Raji (cell line): ENCODE data around the gene LCN15.

Experiments used
- POLR2A ChIP-seq: IDR thresholded peaks from 2 replicates; pipeline ENCODE4 v1.6.1; 2011; ENCODE audit warnings: low read depth, low read length, control low read depth; ENCODE audit not compliant: insufficient read depth

The LCN15 gene

DNA sequence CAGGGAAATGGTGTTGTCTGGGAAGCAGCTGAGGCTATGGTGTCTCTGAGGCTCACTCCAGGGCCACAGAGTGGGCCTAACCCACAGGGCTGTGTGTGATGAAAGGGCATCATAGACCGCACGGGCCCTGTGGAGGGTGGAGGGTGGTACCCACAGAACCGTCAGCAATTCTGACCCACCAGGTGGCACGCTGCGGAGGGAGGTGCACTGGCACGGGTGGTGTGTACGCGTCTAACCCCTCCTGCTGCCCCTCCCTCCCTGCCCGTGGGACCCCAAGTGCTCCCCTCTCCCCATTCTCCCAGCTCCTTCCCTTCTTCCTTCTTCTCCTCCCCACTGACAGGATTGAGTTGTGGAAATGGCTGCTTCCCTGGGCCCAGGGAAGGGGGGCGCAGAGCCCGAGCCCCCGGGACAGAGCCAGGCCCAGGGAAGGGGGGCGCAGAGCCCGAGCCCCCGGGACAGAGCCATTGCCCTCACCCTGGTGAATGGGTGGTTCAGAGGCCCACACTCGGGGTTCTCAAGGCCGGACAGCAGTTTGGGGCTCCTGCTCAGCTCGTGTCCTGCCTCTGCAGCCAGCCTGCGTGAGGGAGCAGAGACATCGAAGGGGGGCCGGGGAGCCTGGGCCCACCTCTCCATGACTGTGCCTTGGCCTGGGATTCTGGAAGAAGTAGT lies 28.4 kb downstream of the LCN15 start:
- no peak for TF ChIP-seq POLR2A

DNA sequence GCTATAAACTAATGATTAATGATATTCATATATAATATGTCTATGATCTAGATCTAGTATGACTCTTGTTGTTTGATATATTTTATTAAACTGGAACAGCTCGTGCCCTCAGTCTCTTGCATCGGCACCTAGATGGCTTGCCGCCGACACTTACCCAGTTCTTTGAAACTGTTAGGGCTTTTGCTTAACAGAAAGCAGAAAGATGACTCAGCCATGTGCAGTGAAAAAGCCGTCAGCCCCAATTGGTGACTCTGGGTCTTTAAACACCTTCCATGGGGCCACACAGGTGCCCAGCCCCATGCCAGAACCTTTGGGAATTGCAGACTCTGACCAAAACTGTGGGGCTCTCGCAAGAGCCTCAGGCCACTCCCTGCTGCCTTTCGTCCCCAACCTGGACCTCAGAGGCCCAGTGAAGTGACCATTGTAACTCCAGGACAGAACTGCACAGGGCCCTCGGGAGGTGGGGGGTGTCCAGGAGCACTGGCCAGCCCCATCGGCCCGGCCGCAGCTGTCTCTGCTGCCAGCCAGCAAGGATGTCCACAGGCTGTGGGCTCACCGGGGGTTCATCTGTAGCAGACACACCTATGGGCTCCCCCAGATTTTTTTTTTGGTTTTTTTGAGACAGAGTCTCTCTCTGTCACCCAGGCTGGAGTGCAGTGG lies 29.4 kb downstream of the LCN15 start:
- TF ChIP-seq POLR2A, result no peak

DNA sequence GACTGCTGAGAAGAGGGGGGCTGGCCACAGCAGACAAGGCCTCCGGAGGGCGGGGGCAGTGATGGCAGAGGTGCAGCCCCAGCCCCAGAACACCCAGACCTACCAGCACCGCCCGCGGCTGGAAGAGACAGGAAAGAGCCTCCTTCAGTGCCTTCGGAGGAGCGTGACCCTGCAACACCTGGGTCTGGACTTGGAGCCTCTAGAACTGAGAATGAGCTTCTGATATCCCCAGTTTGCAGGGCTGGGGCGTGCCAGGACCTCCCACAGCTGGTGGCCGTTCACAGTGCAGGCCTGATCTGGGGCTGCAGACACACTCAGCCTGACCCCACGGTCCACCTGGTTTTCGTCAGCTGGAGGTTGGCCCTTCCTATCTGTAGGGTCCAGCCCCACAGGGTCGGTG lies 30.7 kb downstream of the LCN15 start:
- TF ChIP-seq POLR2A, result no peak

DNA sequence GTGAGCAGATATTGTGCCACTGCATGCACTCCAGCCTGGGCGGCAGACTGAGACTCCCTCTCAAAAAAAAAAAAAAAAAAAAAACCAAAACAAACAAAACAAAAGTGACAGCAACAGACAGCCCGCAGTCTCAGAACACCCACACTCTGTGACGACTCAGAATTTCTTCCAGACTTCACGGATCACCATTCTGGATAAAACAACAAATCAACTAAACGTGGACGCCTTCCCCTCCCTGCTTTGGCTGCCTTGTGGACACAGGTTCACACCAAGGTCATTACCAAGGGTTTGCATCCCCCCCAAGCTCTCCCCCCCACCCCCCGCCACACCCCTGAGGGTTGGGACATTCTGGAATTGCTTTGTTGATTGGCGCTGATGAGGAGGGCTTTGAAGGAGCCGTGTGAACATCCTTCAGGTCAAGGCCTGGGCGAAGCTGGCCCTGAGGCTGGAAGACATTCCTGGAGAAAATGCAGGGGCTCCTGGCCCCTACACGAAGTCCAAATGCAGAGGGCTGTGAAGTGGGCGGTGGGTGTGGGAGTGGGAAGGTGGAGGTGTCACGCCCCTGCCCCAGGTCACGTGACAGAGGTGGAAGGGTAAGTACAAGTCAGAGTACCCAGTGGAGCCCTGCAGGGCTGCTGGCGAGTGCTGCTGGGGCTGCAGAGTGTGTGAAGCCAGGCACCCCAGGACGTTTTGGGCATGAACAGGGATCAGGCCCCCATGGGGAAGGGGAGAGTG lies 31.7 kb downstream of the LCN15 start:
- no peak for TF ChIP-seq POLR2A

DNA sequence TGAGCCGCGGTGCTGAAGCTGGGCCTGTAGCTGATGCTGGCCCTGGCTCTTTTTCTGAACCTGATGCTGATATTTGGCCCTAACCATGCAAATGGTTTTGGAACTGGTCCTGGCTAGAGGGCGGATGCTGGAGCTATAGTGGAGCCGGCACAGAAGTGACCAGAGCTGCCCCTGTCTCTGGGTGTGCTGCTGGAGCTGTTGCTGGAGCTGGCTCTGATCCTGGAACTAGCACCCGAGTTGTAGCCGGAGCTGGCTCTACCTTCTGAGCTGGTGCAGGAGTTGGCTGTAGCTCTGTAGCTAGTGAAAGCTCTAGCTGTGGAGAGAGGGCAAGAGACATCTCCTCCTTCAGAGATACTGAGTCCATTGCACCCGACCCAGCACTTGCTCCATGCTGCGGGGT lies 34.4 kb downstream of the LCN15 start:
- TF ChIP-seq POLR2A, result no peak

DNA sequence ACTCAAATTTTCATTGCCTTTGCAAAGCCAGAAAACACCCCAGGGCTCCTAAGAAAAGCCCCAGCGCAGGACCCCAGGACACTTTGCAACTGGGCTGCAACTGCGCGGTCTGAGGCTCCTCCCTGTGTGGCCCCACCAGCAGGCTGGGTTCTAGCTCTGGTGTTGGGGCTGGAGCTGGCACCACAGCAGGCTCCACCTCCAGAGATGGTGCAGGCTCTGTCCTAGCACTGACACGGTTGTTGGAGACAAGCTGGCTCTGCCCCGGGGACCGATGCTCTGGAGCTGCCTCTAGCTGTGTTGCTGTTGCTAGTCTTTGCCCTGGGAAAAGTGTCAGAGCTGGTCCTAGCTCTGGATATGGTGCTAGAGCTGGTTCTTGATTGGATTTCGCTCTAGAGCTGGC lies 35.2 kb downstream of the LCN15 start:
- 0 out of 2 replicates have a peak, but pooled peaks have one; percentile 34 for TF ChIP-seq POLR2A

DNA sequence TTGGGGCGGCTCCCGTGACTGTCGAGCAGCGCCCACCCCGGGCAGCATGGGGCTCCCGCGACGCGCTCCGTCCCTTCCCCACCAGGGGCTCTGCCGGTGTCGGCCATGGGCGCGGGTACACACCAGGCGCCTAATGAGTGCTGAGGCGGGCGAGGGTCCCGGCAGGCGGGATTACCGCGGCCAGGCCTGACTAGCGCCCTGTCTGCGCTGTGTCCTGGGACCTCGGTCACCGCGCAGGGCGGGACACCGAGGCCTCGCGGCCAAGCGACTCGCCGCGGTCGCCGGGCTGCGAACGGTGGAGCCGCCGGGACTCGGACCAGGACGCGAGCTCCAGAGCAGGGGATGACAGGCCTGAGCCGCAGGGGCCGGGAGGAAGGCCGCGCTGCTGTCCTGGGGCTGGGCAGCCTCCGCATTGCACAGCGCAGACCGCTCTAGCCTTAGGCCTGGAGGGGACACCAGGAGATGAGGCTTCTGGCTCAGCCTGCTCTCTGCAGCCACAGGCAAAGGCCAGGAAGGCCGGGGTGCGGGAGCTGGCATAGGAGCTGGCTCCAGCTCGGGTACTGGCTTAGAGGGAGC lies 35.7 kb downstream of the LCN15 start:
- TF ChIP-seq POLR2A, result no peak

DNA sequence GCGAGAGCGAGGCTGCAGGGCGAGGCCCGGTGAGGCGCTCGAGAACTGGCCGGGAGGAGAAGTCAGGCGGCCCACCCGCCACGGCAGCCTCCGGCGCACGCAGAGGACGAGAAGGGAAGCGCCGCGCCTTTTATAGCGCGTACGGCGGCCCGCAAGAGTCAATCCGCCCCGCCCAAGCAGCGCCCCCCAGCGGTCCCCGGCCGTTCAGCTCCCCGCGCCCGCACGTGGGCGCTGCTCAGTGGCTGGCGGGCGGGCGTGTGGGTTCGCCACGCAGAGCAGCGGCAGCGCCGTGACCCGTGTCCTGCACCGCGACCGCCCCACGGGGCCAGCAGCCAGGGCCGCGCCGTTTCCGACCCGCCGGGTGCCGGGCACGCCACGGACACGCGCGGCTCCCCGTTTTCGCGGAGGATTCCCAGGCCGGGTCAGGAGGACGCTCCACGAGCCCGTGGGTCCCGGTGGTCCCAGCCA lies 36.2 kb downstream of the LCN15 start:
- TF ChIP-seq POLR2A, result peak; percentile 100

DNA sequence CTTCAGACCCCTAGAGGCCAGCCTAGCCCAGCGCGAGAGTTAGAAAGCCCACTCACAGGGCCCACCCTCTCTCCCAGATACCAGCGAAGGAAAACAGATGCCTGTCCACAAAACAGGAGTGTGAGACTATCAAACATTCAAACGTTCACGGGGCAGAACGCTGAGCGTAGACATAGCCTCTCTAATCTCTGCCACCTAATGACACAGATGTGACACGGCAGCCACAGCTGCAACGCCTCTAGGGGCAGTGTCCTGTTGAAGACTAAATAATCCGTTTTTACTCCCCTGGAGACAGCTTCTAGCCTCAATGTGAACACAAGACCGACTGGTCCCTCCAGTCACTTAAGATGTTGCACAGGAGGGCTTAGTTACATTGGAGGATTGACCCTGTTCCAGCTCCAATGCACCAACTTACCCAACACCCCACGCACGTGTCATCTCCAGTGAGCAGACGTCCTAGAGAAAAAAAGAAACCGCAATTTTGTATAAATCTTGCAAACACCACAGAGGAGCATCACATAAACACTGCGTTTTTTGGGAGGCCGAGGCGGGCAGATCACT lies 37.6 kb downstream of the LCN15 start:
- no peak for TF ChIP-seq POLR2A

DNA sequence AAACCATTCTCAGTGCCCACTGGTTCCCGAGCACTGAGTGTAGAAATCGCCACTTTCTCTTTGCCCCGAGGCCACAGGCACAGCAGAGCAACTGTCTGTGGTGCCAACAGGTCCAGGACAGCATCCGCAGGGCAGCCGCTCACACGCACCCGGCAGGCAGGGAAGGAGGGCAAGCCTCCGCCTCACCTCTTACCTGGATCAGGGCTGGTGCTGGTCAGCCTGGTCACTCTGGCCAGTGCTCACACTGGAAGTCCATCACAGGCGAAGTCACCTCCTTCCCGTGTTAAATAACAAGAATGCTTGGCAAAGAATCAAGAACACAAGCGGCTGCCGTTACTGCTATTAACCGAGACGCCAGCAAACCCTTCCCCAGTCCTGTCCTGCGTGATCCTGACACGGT lies 38.2 kb downstream of the LCN15 start:
- no peak for TF ChIP-seq POLR2A

DNA sequence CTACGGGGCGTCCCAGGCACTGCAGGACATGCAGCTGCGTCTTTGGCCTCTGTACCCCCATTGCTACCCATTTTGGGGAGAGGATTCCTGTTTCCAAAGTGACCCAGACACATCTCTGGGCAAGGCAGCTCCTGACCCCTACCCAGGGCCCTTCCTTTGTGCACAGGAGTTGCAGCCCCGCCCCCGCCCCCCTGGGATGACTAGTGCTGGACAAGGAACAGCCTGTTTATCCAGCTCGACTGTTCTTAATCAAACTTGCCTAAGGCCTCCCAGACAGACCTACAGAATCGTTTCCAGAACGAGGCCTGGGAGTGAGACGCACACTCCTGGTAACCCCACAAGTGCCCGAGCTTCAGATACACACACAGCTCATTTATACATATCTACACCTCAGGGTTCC lies 38.7 kb downstream of the LCN15 start:
- no peak for TF ChIP-seq POLR2A

DNA sequence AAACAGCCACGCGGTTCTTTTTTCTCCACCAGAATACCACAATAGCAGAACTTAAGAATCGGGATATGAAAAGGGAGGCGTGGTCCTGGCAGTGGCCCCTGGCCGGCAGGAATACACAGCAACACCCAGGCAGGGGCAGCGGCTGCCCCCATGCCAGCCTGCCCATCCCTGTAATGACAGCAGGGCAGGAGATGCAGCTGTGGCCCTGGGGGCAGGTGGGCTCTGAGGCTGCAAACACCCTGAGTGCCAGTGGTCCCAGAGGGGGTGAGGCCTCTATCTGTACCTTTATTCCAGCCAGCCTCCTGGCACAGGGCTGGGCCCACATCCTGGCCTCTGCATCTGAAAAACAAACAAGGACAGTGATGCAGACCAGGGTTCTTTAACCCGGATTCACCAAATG lies 39.5 kb downstream of the LCN15 start:
- TF ChIP-seq POLR2A, result no peak

DNA sequence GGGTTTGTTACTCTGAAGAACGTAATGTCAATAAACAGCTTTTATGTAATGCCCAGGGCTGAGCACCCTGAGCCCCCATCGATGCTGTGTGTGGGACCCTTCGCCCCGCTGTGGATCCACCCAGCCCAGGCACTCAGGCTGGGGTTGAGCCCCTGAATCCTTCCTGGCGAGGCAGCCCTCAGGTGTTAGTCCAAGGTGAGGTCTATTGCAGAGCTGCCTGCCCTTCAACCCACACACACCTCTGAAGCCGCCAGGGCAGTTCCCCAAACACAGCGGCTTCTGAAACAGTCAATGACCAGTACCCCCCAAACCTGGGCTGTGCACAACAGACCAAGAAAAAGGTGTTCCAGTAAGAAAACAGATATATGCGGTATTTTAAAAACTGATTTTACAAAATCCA lies 40.3 kb downstream of the LCN15 start:
- TF ChIP-seq POLR2A, result no peak

DNA sequence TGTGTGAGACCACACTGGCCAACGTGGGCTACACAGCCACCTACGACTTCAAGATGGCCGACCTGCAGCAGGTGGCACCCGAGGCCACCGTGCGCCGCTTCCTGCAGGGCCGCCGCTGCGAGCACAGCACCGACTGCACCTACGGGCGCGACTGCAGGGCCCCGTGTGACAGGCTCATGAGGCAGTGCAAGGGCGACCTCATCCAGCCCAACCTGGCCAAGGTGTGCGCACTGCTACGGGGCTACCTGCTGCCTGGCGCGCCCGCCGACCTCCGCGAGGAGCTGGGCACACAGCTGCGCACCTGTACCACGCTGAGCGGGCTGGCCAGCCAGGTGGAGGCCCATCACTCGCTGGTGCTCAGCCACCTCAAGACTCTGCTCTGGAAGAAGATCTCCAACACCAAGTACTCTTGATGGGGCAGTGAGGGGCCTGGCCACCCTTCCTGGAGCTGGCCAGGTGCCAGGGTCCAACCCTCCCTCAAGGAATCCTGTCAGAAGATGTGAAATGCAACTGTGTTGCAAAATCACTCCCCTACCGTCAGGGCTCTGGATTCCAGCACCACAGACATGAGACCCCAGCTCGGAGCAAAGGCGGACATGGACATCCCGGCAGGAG lies 40.8 kb downstream of the LCN15 start:
- TF ChIP-seq POLR2A, result no peak

DNA sequence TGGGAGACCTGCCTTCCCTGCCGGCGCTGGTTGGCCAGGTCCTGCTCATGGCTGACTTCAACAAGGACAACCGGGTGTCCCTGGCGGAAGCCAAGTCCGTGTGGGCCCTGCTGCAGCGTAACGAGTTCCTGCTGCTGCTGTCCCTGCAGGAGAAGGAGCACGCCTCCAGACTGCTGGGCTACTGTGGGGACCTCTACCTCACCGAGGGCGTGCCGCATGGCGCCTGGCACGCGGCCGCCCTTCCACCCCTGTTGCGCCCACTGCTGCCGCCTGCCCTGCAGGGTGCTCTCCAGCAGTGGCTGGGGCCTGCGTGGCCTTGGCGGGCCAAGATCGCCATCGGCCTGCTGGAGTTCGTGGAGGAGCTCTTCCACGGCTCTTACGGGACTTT lies 41.4 kb downstream of the LCN15 start:
- peak; percentile 24; the same call in 1 of the 2 replicates for TF ChIP-seq POLR2A
